ENCODE results near the gene RNF220. TPM values are rescaled to one million over a fixed set of nuclear protein-coding genes. Genes with fewer than 3 reads are reported as not detected.

Gene RNF220
- polyA plus RNA-seq, 1 donor from 2014 or later: 101 TPM

- Mint-ChIP-seq H3K4me1 (peaks cover 0 to 2% (median 0%) of the 10 kb centered on the region in 3 donors), H3K36me3 (peaks cover 4% of the 10 kb centered on the region), H3K4me3 (no peak overlapping the region), H3K27me3 (peaks cover 23% of the 10 kb centered on the region), H3K9me3 (no peaks in the 10 kb centered on the region), H3K27ac (no peak overlapping the region)
Measured at GRCh38 chr1:44566281-44567046, 161.4 kb downstream of the RNF220 start.

DNA sequence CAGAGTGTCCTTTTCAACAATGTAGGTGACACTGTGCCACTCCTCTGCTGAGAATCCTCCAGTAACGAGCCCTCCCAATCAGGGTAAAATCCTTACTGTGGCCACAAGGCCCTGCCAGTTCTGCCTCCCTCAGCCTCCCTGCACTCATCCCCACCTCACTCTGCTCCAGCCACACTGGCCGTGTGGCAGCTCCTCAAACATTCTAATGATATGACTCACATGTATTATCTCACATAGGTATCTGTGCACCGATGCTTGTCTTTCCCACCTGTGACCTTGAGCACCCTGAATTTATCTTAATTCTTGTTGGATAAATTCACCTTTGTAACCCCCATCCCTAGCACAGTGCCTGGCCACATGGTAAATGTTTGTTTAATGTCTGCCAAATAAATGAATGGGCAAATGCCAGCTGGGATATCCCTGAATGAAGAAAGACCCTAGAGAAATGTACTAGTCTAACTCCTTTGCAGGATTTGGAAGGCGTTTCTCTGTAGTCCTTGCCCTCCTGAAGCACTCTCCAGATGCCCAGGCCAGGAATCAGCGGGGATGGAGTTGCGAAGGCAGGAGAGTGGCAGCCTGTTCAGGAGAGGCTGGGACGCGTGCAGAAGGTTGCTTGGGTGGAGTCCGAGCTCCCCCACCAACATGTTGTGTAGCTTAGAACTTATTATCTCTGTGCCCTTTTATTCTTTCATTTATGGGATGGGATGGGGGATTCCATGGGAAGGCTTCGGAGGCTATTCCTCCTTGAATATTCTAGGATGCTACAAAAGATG, 163.3 kb downstream of the RNF220 start:
- no peaks in the 10 kb centered on the region for H3K9me3 Mint-ChIP-seq
- H3K4me3 Mint-ChIP-seq: peak overlapping the region in 2 of 4 donors; percentile 0 to 19
- H3K27me3 Mint-ChIP-seq: peaks cover 23% of the 10 kb centered on the region
- peaks cover 0 to 2% (median 0%) of the 10 kb centered on the region in 3 donors for H3K4me1 Mint-ChIP-seq
- peaks cover 4% of the 10 kb centered on the region for H3K36me3 Mint-ChIP-seq
- peak overlapping the region in 1 of 3 donors; percentile 26 for H3K27ac Mint-ChIP-seq

GRCh38 chr1:44569491-44569890, 164.4 kb downstream of the RNF220 start:
- Mint-ChIP-seq H3K27ac (no peak overlapping the region), H3K4me3 (peak overlapping the region in 1 of 4 donors; percentile 69), H3K27me3 (peaks cover 16% of the 10 kb centered on the region), H3K9me3 (no peaks in the 10 kb centered on the region), H3K36me3 (peaks cover 2% of the 10 kb centered on the region), H3K4me1 (peaks cover 0 to 2% (median 0%) of the 10 kb centered on the region in 3 donors)

DNA sequence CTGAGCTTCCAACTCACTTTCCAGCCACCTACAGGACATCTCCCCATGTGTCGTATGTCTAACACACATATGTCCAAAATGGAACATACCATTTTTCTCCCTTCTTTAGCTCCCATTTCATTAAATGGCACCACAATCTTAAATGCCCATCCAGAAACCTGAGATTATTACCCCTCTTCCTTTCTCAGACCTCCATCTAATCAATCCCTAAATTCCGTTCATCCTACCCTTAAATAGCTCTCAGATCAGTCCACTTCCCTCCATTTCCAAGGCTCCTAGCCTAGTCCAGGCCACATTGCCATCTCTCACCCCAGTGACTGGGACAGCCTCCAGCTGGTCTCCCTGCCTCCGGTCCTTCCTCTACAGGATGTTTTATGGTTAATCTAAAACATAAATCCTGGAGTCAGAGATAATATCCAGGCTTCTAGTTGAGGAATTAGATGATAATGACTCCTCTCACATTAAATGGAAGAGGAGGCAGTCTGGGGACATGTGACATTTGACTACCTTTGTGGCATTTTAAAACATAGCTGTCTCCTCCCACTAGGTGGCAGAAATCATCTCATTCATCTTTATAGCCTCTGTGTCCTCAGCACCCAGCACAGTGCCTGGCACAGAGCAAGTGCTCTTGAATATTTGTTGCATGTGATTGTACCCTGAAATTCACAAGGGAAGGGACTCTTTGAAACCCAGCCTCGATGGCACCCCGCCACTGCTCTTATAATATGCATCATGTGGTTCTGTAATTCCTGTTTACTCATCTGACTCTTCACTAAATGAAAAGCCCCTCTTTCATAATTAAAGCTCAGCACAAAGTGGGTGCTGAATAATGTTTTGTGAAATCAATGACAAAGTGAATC, 166.9 kb downstream of the RNF220 start:
- peaks cover 0 to 2% (median 0%) of the 10 kb centered on the region in 3 donors for H3K4me1 Mint-ChIP-seq
- H3K27ac Mint-ChIP-seq: no peak overlapping the region
- peaks cover 2% of the 10 kb centered on the region for H3K36me3 Mint-ChIP-seq
- H3K4me3 Mint-ChIP-seq: no peak overlapping the region
- H3K27me3 Mint-ChIP-seq: peaks cover 17% of the 10 kb centered on the region
- H3K9me3 Mint-ChIP-seq: no peaks in the 10 kb centered on the region

- peaks cover 2% of the 10 kb centered on the region for H3K36me3 Mint-ChIP-seq
- no peaks in the 10 kb centered on the region for H3K9me3 Mint-ChIP-seq
Measured at GRCh38 chr1:44572572-44572879, 167.5 kb downstream of the RNF220 start.

GRCh38 chr1:44575396-44575795, 170.3 kb downstream of the RNF220 start:
- no peaks in the 10 kb centered on the region for H3K4me1 Mint-ChIP-seq
- H3K9me3 Mint-ChIP-seq: no peaks in the 10 kb centered on the region
- no peak overlapping the region for H3K27ac Mint-ChIP-seq
- peaks cover 2% of the 10 kb centered on the region for H3K36me3 Mint-ChIP-seq
- H3K27me3 Mint-ChIP-seq: peaks cover 18% of the 10 kb centered on the region
- no peak overlapping the region for H3K4me3 Mint-ChIP-seq

More at GRCh38 chr1:44572572-44572879, 167.5 kb downstream of the RNF220 start:
- no peaks in the 10 kb centered on the region for H3K4me1 Mint-ChIP-seq
- H3K27me3 Mint-ChIP-seq: peaks cover 19% of the 10 kb centered on the region
- H3K4me3 Mint-ChIP-seq: no peak overlapping the region
- no peak overlapping the region for H3K27ac Mint-ChIP-seq

- H3K4me3 Mint-ChIP-seq: no peak overlapping the region
- peaks cover 18% of the 10 kb centered on the region for H3K27me3 Mint-ChIP-seq
- H3K4me1 Mint-ChIP-seq: no peaks in the 10 kb centered on the region
- H3K27ac Mint-ChIP-seq: no peak overlapping the region
- H3K9me3 Mint-ChIP-seq: no peaks in the 10 kb centered on the region
- peaks cover 2% of the 10 kb centered on the region for H3K36me3 Mint-ChIP-seq
Measured at GRCh38 chr1:44576456-44577150, 171.5 kb downstream of the RNF220 start.

DNA sequence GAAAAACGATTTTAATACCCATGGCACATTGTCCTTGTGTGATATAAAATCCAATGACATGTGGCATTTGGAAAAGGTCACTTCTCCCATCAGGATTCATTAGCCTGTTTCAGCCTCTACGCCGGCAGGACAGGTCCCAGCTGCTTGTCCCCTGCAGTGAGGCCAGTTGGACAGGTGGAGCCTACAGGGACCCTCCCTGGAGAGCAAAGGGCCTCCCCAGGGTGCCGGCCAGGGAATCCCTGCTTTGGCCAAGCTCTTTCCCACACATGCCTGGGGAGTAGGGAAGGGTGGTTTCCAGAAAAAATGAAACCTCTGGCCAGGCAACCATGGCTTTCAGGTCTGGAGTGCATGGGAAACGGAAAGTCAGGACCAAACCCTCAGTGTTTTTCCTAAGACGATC, 176.2 kb downstream of the RNF220 start:
- Mint-ChIP-seq H3K9me3 (no peaks in the 10 kb centered on the region), H3K36me3 (peaks cover 2% of the 10 kb centered on the region), H3K27me3 (peaks cover 10% of the 10 kb centered on the region), H3K27ac (no peak overlapping the region), H3K4me3 (no peak overlapping the region), H3K4me1 (no peaks in the 10 kb centered on the region)

GRCh38 chr1:44584167-44584566, 179.1 kb downstream of the RNF220 start:
- Mint-ChIP-seq H3K27ac (no peak overlapping the region), H3K9me3 (no peaks in the 10 kb centered on the region), H3K36me3 (no peaks in the 10 kb centered on the region), H3K4me1 (no peaks in the 10 kb centered on the region), H3K4me3 (no peak overlapping the region), H3K27me3 (peaks cover 6% of the 10 kb centered on the region)

GRCh38 chr1:44585315-44585920, 180.4 kb downstream of the RNF220 start:
- Mint-ChIP-seq H3K4me1 (no peaks in the 10 kb centered on the region), H3K36me3 (no peaks in the 10 kb centered on the region), H3K4me3 (no peak overlapping the region), H3K27me3 (peaks cover 6% of the 10 kb centered on the region), H3K27ac (no peak overlapping the region), H3K9me3 (no peaks in the 10 kb centered on the region)

DNA sequence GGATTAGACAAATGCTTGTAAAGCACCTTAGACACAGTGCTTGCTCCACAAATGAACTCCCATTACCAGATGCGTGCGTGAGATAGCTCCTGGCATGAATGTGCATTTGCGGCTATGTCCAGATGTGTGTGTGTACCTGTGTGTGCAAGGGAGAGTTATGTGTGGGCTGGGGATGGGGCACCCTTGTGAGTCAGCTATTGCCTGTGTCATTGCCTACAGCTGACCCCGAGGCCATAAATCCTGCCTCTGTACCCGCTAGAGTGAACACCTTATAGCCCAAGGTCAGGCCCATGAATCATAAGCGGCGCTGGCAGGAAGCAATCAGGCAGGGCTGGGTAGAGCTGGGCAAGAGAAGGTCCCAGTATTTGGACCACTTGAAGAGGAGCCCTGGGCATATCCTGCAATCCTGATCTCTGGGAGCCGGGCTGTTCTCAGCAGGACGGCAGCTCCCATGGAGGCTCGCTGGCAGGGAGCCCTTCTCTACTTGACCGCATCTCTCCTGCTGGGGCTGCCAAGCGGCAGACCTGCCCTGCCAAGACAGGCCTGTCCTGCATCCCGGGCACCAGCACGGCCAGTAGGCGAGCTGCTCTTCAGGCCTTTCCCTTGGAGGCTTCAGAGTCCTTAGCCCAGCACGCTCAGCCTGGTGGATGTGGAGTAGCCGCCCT, 182.9 kb downstream of the RNF220 start:
- Mint-ChIP-seq H3K27ac (no peak overlapping the region), H3K36me3 (peaks cover 3% of the 10 kb centered on the region), H3K27me3 (peaks cover 6% of the 10 kb centered on the region), H3K4me1 (no peaks in the 10 kb centered on the region), H3K9me3 (no peaks in the 10 kb centered on the region), H3K4me3 (no peak overlapping the region)

GRCh38 chr1:44588551-44589210, 183.6 kb downstream of the RNF220 start:
- no peak overlapping the region for H3K27ac Mint-ChIP-seq
- no peak overlapping the region for H3K4me3 Mint-ChIP-seq
- no peaks in the 10 kb centered on the region for H3K4me1 Mint-ChIP-seq
- H3K9me3 Mint-ChIP-seq: no peaks in the 10 kb centered on the region
- peaks cover 3% of the 10 kb centered on the region for H3K36me3 Mint-ChIP-seq
- peaks cover 6% of the 10 kb centered on the region for H3K27me3 Mint-ChIP-seq

GRCh38 chr1:44590475-44590874, 185.4 kb downstream of the RNF220 start:
- Mint-ChIP-seq H3K4me3 (no peak overlapping the region), H3K36me3 (peaks cover 3% of the 10 kb centered on the region), H3K9me3 (no peaks in the 10 kb centered on the region), H3K4me1 (peaks cover 0 to 1% (median 0%) of the 10 kb centered on the region in 3 donors), H3K27me3 (peaks cover 6% of the 10 kb centered on the region), H3K27ac (no peak overlapping the region)

Measured in IgD-negative memory B cell (primary cell).